H1 (cell line): ENCODE data around the gene SPTSSA. TPM values are rescaled to one million over a fixed set of nuclear protein-coding genes. Genes with fewer than 3 reads are reported as not detected.

ENCODE experiments used
- CTCF ChIA-PET: fragments of 300-600 bp; sonication (Branson Sonifier 250); formaldehyde crosslinking; loops from one replicate; lab custom pipeline; 2021; ENCODE audit not compliant: partially characterized antibody; lab: Charles Lee
- POLR2A ChIA-PET: fragments of 300-600 bp; sonication (Branson Sonifier 250); formaldehyde crosslinking; loops from one replicate; lab custom pipeline; 2021; ENCODE audit warnings: inconsistent platforms; ENCODE audit not compliant: partially characterized antibody; lab: Charles Lee
- DNase-seq, 2 experiments: peaks; one replicate each; pipeline versions ENCODE4 v3.0.0 to v3.0.0-alpha.2; 2010 to 2022; ENCODE audit warnings: low spot score in 2 of 2, low read depth in 1 of 2, mixed read lengths in 1 of 2
- FAIRE-seq: peaks from 2 replicates; lab custom pipeline; 2011; peaks lifted over from hg19 to GRCh38; lab: Jason Lieb, UNC
- H2AFZ ChIP-seq: 2 replicates; pipeline ENCODE4 v1.8.1; 2012; ENCODE audit warnings: low read length, inconsistent platforms
- H2AK5ac ChIP-seq: 2 replicates; pipeline ENCODE4 v1.6.1; 2013; ENCODE audit warnings: low read depth, low read length
- H2BK120ac ChIP-seq: replicated peaks from 2 replicates; pipeline ENCODE3; 2013; ENCODE audit warnings: low read depth, low read length, inconsistent platforms
- H2BK12ac ChIP-seq: 2 replicates; pipeline ENCODE4 v1.6.1; 2013; ENCODE audit warnings: low read depth, low read length
- H2BK15ac ChIP-seq: 2 replicates; pipeline ENCODE4 v1.6.1; 2013; ENCODE audit warnings: low read length
- H2BK20ac ChIP-seq: 2 replicates; pipeline ENCODE4 v1.6.1; 2013; ENCODE audit warnings: low read length
- H2BK5ac ChIP-seq: 2 replicates; pipeline ENCODE4 v1.6.1; 2013; ENCODE audit warnings: low read depth, low read length
- H3K14ac ChIP-seq: 2 replicates; pipeline ENCODE4 v1.6.1; 2013; ENCODE audit warnings: inconsistent platforms; ENCODE audit not compliant: insufficient read length
- H3K18ac ChIP-seq: 2 replicates; pipeline ENCODE4 v1.6.1; 2013; ENCODE audit warnings: low read length; ENCODE audit errors: extremely low read depth
- H3K23ac ChIP-seq: 2 replicates; pipeline ENCODE4 v1.6.1; 2013; ENCODE audit warnings: inconsistent platforms; ENCODE audit not compliant: insufficient read length
- H3K23me2 ChIP-seq: 2 replicates; pipeline ENCODE4 v1.6.1; 2013; ENCODE audit warnings: low read depth, low read length
- H3K27ac ChIP-seq: 2 replicates; pipeline ENCODE4 v1.6.1; 2011; ENCODE audit warnings: low read depth, low read length, inconsistent platforms
- H3K27me3 ChIP-seq, 4 experiments: replicated peaks in 1 of 4; 1 replicate in 1 of 4; 2 replicates in 3 of 4; pipeline versions ENCODE4 v1.6.1 to v1.8.1; 2011 to 2013; ENCODE audit warnings: low read length in 3 of 4, mild to moderate bottlenecking in 3 of 4, inconsistent platforms in 2 of 4, mixed read lengths in 2 of 4, moderate library complexity in 1 of 4; ENCODE audit not compliant: control insufficient read depth in 3 of 4, insufficient read depth in 3 of 4; ENCODE audit errors: extremely low read depth in 1 of 4
- H3K36me3 ChIP-seq, 4 experiments: 2 replicates each; pipeline versions ENCODE4 v1.6.1 to v1.8.1; 2011 to 2013; ENCODE audit warnings: mild to moderate bottlenecking in 4 of 4, low read length in 3 of 4, moderate library complexity in 2 of 4, control low read depth in 1 of 4, inconsistent platforms in 1 of 4; ENCODE audit not compliant: insufficient read depth in 4 of 4, control insufficient read depth in 2 of 4
- H3K4ac ChIP-seq: replicated peaks from 2 replicates; pipeline ENCODE3; 2013; ENCODE audit warnings: low read length, low read depth, mixed read lengths, inconsistent platforms; ENCODE audit not compliant: insufficient read length
- H3K4me1 ChIP-seq, 4 experiments: replicated peaks in 1 of 4; 1 replicate in 1 of 4; 2 replicates in 3 of 4; pipeline versions ENCODE4 v1.6.1 to v1.8.1; 2011 to 2013; ENCODE audit warnings: low read length in 3 of 4, inconsistent platforms in 2 of 4, mixed read lengths in 1 of 4; ENCODE audit not compliant: insufficient read depth in 4 of 4, control insufficient read depth in 3 of 4
- H3K4me2 ChIP-seq, 2 experiments: 2 replicates each; pipeline versions ENCODE4 v1.6.1 to v1.8.1; 2011 to 2013; ENCODE audit warnings: low read depth in 2 of 2, low read length in 2 of 2, control low read depth in 1 of 2, inconsistent platforms in 1 of 2, mild to moderate bottlenecking in 1 of 2; ENCODE audit not compliant: insufficient read depth in 1 of 2
- H3K4me3 ChIP-seq, 4 experiments: fragments of 200-600, 300-600 bp in 1 of 4; sonication (generic), shearing (Covaris generic), sonication (Bioruptor Twin) in 1 of 4; 2 replicates each; pipeline versions ENCODE4 v1.5.1 to v1.8.1; 2011 to 2016; ENCODE audit warnings: low read length in 4 of 4, low read depth in 3 of 4, control low read depth in 2 of 4, inconsistent platforms in 2 of 4, mild to moderate bottlenecking in 2 of 4, mixed read lengths in 1 of 4, moderate library complexity in 1 of 4; ENCODE audit not compliant: insufficient read depth in 2 of 4; ENCODE audit errors: extremely low read depth in 1 of 4
- H3K56ac ChIP-seq: replicated peaks from 2 replicates; pipeline ENCODE3; 2013; ENCODE audit warnings: low read depth, mild to moderate bottlenecking, mixed read lengths, low read length, inconsistent platforms; ENCODE audit not compliant: insufficient read length
- H3K79me1 ChIP-seq: 2 replicates; pipeline ENCODE4 v1.6.1; 2013; ENCODE audit warnings: low read depth, low read length, control low read depth
- H3K79me2 ChIP-seq, 2 experiments: 2 replicates each; pipeline versions ENCODE4 v1.6.1 to v1.8.1; 2012 to 2013; ENCODE audit warnings: low read length in 2 of 2, mild to moderate bottlenecking in 2 of 2, inconsistent platforms in 1 of 2; ENCODE audit not compliant: insufficient read depth in 2 of 2, control insufficient read depth in 1 of 2
- H3K9ac ChIP-seq, 4 experiments: replicated peaks in 1 of 4; 1 replicate in 1 of 4; 2 replicates in 3 of 4; pipeline versions ENCODE4 v1.6.1 to v1.8.1; 2011 to 2013; ENCODE audit warnings: low read depth in 3 of 4, low read length in 3 of 4, control low read depth in 2 of 4, mild to moderate bottlenecking in 2 of 4, moderate library complexity in 2 of 4, inconsistent platforms in 1 of 4; ENCODE audit errors: extremely low read depth in 1 of 4
- H3K9me3 ChIP-seq, 2 experiments: 2 replicates each; pipeline versions ENCODE4 v1.6.1 to v1.8.1; 2012 to 2013; ENCODE audit warnings: mild to moderate bottlenecking in 2 of 2, moderate library complexity in 2 of 2, control low read depth in 1 of 2, inconsistent platforms in 1 of 2, low read depth in 1 of 2, low read length in 1 of 2, mixed read lengths in 1 of 2; ENCODE audit not compliant: insufficient read depth in 2 of 2
- H4K20me1 ChIP-seq, 2 experiments: replicated peaks in 1 of 2; 2 replicates each; pipeline versions ENCODE3 to v1.8.1; 2011 to 2013; ENCODE audit warnings: inconsistent platforms in 2 of 2, low read length in 2 of 2, mild to moderate bottlenecking in 1 of 2; ENCODE audit not compliant: insufficient read depth in 2 of 2, control insufficient read depth in 1 of 2
- H4K5ac ChIP-seq: 2 replicates; pipeline ENCODE4 v1.6.1; 2013; ENCODE audit warnings: low read length, low read depth, mixed read lengths, inconsistent platforms; ENCODE audit not compliant: insufficient read length
- H4K8ac ChIP-seq: 2 replicates; pipeline ENCODE4 v1.8.0; 2013; ENCODE audit warnings: mild to moderate bottlenecking, moderate library complexity, low read length, inconsistent platforms; ENCODE audit not compliant: insufficient read depth; ENCODE audit errors: extremely low read depth
- H4K91ac ChIP-seq: replicated peaks from 2 replicates; pipeline ENCODE3; 2013; ENCODE audit warnings: low read length, mixed read lengths, inconsistent platforms; ENCODE audit not compliant: insufficient read length
- polyA plus RNA-seq, 7 experiments: library from polyadenylated mRNA; depleted of rRNA in 3 of 7; stranded (reverse) in 5 of 7; unstranded in 2 of 7; fragments of >200 nt in 5 of 7; fragments of 200-250 nt in 2 of 7; gene quantifications; 1 replicate in 5 of 7; 2 replicates in 1 of 7; 4 replicates in 1 of 7; pipeline versions ENCODE4 v1.2.1 to v1.2.3, GENCODE V29; 2011 to 2013; ENCODE audit warnings: missing spikeins in 2 of 7, mixed read lengths in 2 of 7
- total RNA-seq: library from RNA; stranded (reverse); fragmentation: NEBNext Ultra II Directional; extraction: Animal tissue kit (Norgen Biotek cat#: 25700); gene quantifications from 2 replicates; pipeline ENCODE4 v1.2.1, GENCODE V29; 2021
- TF ChIP-seq, protein P1 (sequence below): fragments of 300-600 bp; sonication (generic); IDR thresholded peaks from 2 replicates; pipeline ENCODE4 v1.7.1; 2012; ENCODE audit warnings: low read length, moderate library complexity, mild to moderate bottlenecking, inconsistent platforms; ENCODE audit not compliant: insufficient replicate concordance

The SPTSSA gene
- total and polyA plus RNA-seq, 2 of the 8 experiments (the other 6 are each of a cell fraction or from before 2014, with no cell fraction given) = 24.9 to 28.5 TPM

DNA sequence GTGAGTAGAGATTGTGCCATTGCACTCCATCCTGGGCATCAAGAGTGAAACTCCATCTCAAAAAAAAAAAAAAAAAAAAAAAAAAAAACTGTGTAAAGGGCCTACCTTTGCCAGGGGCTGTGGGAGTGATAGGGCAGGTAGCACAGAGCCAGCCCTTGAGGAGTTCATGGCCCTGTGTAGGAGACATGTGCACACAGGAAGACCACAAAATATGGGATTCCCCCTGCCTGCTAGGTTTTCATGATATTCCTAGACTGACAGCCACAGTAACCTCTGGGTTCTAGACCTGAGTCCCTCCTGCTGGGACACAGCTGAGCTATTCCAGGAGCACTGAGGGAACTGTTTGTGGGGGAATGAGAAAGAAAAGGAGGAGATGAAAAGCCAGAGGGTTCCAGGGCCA lies 8.3 kb upstream of the SPTSSA start:
- Histone ChIP-seq H4K20me1 (no peaks in the 10 kb centered on the region), H4K91ac (no peak overlapping the region), H3K23me2 (no peaks in the 10 kb centered on the region; the same call in 1 of the 2 replicates), H2BK5ac (no peak overlapping the region), H3K9me3 (peaks cover 0 to under 1% of the 10 kb centered on the region in 2 experiments; a peak in 1 of 4 replicates), H3K79me1 (no peaks in the 10 kb centered on the region), H2BK12ac (no peak overlapping the region), H3K4ac (no peak overlapping the region), H3K14ac (no peak overlapping the region), H3K4me2 (no peak overlapping the region), H3K4me3 (no peak overlapping the region), H3K27me3 (no peaks in the 10 kb centered on the region), H3K9ac (no peak overlapping the region), H3K56ac (no peak overlapping the region), H2AK5ac (no peak overlapping the region), H2AFZ (no peak overlapping the region), H2BK15ac (no peak overlapping the region), H3K36me3 (no peaks in the 10 kb centered on the region), H3K4me1 (peaks cover 0 to 6% (median 0%) of the 10 kb centered on the region in 4 experiments; a peak in 2 of 7 replicates), H3K27ac (no peak overlapping the region), H2BK20ac (no peak overlapping the region), H3K23ac (no peak overlapping the region), H4K5ac (no peak overlapping the region), H3K79me2 (no peaks in the 10 kb centered on the region), H2BK120ac (no peak overlapping the region), H3K18ac (no peak overlapping the region), H4K8ac (no peak overlapping the region)
- no peak for FAIRE-seq
- DNase-seq = no peak
- ChIA-PET CTCF (interaction anchor here (0.6 to 1.4 kb wide), 2 partner anchors 15 to 1350 kb away, joined by 3 to 4 read pairs; no protein-coding TSS in a partner anchor), POLR2A (interaction anchor here (1.0 to 1.2 kb wide), 2 partner anchors 7 to 15 kb away, joined by 3 to 4 read pairs; no protein-coding TSS in a partner anchor)
- TF ChIP-seq, protein P1, sequence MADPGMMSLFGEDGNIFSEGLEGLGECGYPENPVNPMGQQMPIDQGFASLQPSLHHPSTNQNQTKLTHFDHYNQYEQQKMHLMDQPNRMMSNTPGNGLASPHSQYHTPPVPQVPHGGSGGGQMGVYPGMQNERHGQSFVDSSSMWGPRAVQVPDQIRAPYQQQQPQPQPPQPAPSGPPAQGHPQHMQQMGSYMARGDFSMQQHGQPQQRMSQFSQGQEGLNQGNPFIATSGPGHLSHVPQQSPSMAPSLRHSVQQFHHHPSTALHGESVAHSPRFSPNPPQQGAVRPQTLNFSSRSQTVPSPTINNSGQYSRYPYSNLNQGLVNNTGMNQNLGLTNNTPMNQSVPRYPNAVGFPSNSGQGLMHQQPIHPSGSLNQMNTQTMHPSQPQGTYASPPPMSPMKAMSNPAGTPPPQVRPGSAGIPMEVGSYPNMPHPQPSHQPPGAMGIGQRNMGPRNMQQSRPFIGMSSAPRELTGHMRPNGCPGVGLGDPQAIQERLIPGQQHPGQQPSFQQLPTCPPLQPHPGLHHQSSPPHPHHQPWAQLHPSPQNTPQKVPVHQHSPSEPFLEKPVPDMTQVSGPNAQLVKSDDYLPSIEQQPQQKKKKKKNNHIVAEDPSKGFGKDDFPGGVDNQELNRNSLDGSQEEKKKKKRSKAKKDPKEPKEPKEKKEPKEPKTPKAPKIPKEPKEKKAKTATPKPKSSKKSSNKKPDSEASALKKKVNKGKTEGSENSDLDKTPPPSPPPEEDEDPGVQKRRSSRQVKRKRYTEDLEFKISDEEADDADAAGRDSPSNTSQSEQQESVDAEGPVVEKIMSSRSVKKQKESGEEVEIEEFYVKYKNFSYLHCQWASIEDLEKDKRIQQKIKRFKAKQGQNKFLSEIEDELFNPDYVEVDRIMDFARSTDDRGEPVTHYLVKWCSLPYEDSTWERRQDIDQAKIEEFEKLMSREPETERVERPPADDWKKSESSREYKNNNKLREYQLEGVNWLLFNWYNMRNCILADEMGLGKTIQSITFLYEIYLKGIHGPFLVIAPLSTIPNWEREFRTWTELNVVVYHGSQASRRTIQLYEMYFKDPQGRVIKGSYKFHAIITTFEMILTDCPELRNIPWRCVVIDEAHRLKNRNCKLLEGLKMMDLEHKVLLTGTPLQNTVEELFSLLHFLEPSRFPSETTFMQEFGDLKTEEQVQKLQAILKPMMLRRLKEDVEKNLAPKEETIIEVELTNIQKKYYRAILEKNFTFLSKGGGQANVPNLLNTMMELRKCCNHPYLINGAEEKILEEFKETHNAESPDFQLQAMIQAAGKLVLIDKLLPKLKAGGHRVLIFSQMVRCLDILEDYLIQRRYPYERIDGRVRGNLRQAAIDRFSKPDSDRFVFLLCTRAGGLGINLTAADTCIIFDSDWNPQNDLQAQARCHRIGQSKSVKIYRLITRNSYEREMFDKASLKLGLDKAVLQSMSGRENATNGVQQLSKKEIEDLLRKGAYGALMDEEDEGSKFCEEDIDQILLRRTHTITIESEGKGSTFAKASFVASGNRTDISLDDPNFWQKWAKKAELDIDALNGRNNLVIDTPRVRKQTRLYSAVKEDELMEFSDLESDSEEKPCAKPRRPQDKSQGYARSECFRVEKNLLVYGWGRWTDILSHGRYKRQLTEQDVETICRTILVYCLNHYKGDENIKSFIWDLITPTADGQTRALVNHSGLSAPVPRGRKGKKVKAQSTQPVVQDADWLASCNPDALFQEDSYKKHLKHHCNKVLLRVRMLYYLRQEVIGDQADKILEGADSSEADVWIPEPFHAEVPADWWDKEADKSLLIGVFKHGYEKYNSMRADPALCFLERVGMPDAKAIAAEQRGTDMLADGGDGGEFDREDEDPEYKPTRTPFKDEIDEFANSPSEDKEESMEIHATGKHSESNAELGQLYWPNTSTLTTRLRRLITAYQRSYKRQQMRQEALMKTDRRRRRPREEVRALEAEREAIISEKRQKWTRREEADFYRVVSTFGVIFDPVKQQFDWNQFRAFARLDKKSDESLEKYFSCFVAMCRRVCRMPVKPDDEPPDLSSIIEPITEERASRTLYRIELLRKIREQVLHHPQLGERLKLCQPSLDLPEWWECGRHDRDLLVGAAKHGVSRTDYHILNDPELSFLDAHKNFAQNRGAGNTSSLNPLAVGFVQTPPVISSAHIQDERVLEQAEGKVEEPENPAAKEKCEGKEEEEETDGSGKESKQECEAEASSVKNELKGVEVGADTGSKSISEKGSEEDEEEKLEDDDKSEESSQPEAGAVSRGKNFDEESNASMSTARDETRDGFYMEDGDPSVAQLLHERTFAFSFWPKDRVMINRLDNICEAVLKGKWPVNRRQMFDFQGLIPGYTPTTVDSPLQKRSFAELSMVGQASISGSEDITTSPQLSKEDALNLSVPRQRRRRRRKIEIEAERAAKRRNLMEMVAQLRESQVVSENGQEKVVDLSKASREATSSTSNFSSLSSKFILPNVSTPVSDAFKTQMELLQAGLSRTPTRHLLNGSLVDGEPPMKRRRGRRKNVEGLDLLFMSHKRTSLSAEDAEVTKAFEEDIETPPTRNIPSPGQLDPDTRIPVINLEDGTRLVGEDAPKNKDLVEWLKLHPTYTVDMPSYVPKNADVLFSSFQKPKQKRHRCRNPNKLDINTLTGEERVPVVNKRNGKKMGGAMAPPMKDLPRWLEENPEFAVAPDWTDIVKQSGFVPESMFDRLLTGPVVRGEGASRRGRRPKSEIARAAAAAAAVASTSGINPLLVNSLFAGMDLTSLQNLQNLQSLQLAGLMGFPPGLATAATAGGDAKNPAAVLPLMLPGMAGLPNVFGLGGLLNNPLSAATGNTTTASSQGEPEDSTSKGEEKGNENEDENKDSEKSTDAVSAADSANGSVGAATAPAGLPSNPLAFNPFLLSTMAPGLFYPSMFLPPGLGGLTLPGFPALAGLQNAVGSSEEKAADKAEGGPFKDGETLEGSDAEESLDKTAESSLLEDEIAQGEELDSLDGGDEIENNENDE = no peak
